Neuronal stem cell (in vitro differentiated cells): Measurements from ENCODE around the gene SORCS2.

Source experiments
- DNase-seq: peaks from one replicate; pipeline ENCODE4 v3.0.0-alpha.2; 2013; ENCODE audit warnings: low spot score
- H2AFZ ChIP-seq: one replicate; pipeline ENCODE4 v1.6.1; 2013; ENCODE audit warnings: mild to moderate bottlenecking, low read length, inconsistent platforms
- H2AK5ac ChIP-seq: 2 replicates; pipeline ENCODE4 v1.6.1; 2013; ENCODE audit warnings: low read depth, mild to moderate bottlenecking, inconsistent platforms, low read length, moderate library complexity, mixed read lengths
- H2BK120ac ChIP-seq: 2 replicates; pipeline ENCODE4 v1.6.1; 2013; ENCODE audit warnings: low read depth, mild to moderate bottlenecking, inconsistent platforms, low read length, moderate library complexity, mixed read lengths
- H2BK12ac ChIP-seq: one replicate; pipeline ENCODE4 v1.6.1; 2013; ENCODE audit warnings: low read length, inconsistent platforms
- H2BK15ac ChIP-seq: 2 replicates; pipeline ENCODE4 v1.6.1; 2013; ENCODE audit warnings: mild to moderate bottlenecking, low read length, inconsistent platforms, mixed read lengths
- H2BK5ac ChIP-seq: one replicate; pipeline ENCODE4 v1.6.1; 2013; ENCODE audit warnings: inconsistent platforms, mild to moderate bottlenecking, low read length, moderate library complexity
- H3K14ac ChIP-seq: one replicate; pipeline ENCODE4 v1.6.1; 2013; ENCODE audit warnings: low read length, inconsistent platforms
- H3K18ac ChIP-seq: 2 replicates; pipeline ENCODE4 v1.6.1; 2013; ENCODE audit warnings: low read length, inconsistent platforms
- H3K23ac ChIP-seq: 2 replicates; pipeline ENCODE4 v1.6.1; 2013; ENCODE audit warnings: low read depth, mild to moderate bottlenecking, mixed read lengths, low read length, inconsistent platforms; ENCODE audit not compliant: poor library complexity
- H3K27ac ChIP-seq: replicated peaks from 3 replicates; pipeline ENCODE4 v1.5.1; 2013; ENCODE audit warnings: low read length, inconsistent platforms
- H3K27me3 ChIP-seq, 3 experiments: 2 replicates each; pipeline ENCODE4 v1.6.1; 2013; ENCODE audit warnings: low read length in 3 of 3, mild to moderate bottlenecking in 2 of 3, inconsistent platforms in 1 of 3, low read depth in 1 of 3, mixed read lengths in 1 of 3, moderate library complexity in 1 of 3; ENCODE audit not compliant: control insufficient read depth in 3 of 3, insufficient read depth in 3 of 3
- H3K36me3 ChIP-seq, 2 donors: replicated peaks in 1 of 2; 2 replicates each; pipeline ENCODE4 v1.6.1; 2013; ENCODE audit warnings: low read length in 2 of 2; ENCODE audit not compliant: control insufficient read depth in 2 of 2, insufficient read depth in 2 of 2
- H3K4ac ChIP-seq: 2 replicates; pipeline ENCODE4 v1.6.1; 2013; ENCODE audit warnings: inconsistent platforms, mild to moderate bottlenecking, low read length, moderate library complexity
- H3K4me1 ChIP-seq, 2 donors: 1 replicate in 1 of 2; 2 replicates in 1 of 2; pipeline ENCODE4 v1.6.1; 2013; ENCODE audit warnings: low read length in 2 of 2, low read depth in 1 of 2; ENCODE audit not compliant: control insufficient read depth in 2 of 2, insufficient read depth in 1 of 2
- H3K4me2 ChIP-seq: one replicate; pipeline ENCODE4 v1.6.1; 2013; ENCODE audit warnings: mild to moderate bottlenecking, low read length, inconsistent platforms; ENCODE audit not compliant: insufficient read depth, poor library complexity, severe bottlenecking
- H3K4me3 ChIP-seq, 2 donors: 2 replicates each; pipeline ENCODE4 v1.5.1; 2013; ENCODE audit warnings: low read length in 2 of 2, mild to moderate bottlenecking in 2 of 2, inconsistent platforms in 1 of 2, moderate library complexity in 1 of 2
- H3K79me1 ChIP-seq: one replicate; pipeline ENCODE4 v1.6.1; 2013; ENCODE audit warnings: low read depth, mild to moderate bottlenecking, inconsistent platforms, low read length, moderate library complexity
- H3K9ac ChIP-seq: one replicate; pipeline ENCODE4 v1.6.1; 2013; ENCODE audit warnings: mild to moderate bottlenecking, low read depth, low read length, inconsistent platforms; ENCODE audit not compliant: poor library complexity
- H3K9me3 ChIP-seq, 2 donors: replicated peaks in 1 of 2; 2 replicates each; pipeline versions ENCODE3 to v1.6.1; 2013; ENCODE audit warnings: low read length in 2 of 2, mild to moderate bottlenecking in 2 of 2, inconsistent platforms in 1 of 2, low read depth in 1 of 2, mixed read lengths in 1 of 2, moderate library complexity in 1 of 2; ENCODE audit not compliant: control insufficient read depth in 2 of 2, insufficient read depth in 1 of 2
- H4K8ac ChIP-seq: one replicate; pipeline ENCODE4 v1.6.1; 2013; ENCODE audit warnings: low read depth, mild to moderate bottlenecking, inconsistent platforms, low read length, moderate library complexity
- H4K91ac ChIP-seq: one replicate; pipeline ENCODE4 v1.6.1; 2013; ENCODE audit warnings: low read length, low read depth, mild to moderate bottlenecking, inconsistent platforms; ENCODE audit not compliant: poor library complexity
- WGBS, 2 donors: extraction: QIAGEN DNeasy Blood & Tissue Kit; methylation state at CpG; one replicate each; pipeline ENCODE4 v1.1.7; 2013; ENCODE audit warnings: missing lambda C conversion rate in 2 of 2, mixed read lengths in 1 of 2; ENCODE audit not compliant: insufficient read length in 2 of 2, insufficient replicate concordance in 1 of 2; ENCODE audit errors: extremely low coverage in 2 of 2; 5-methylcytosine and 5-hydroxymethylcytosine counted together

Gene SORCS2

GRCh38 chr4:7390336-7390735, 198.0 kb downstream of the SORCS2 start:
- WGBS, 2 donors, result no CpG with 5 or more reads among the region's 13 CpGs

GRCh38 chr4:7390906-7391636, 198.7 kb downstream of the SORCS2 start:
- H3K36me3 ChIP-seq, result no peaks in the 10 kb centered on the region
- no peak overlapping the region for H2AFZ ChIP-seq
- H3K9ac ChIP-seq, result no peak overlapping the region
- H2BK120ac ChIP-seq, result no peak overlapping the region
- peak overlapping the region; percentile 13 for H3K18ac ChIP-seq
- H3K4me1 ChIP-seq, result peaks cover 0 to 19% of the 10 kb centered on the region in 2 donors
- H3K4me3 ChIP-seq, result no peak overlapping the region
- H3K27me3 ChIP-seq, result peaks cover 0 to 8% (median 0%) of the 10 kb centered on the region in 3 experiments
- H3K4me2 ChIP-seq, result no peak overlapping the region
- no peak overlapping the region for H2BK15ac ChIP-seq
- no peak overlapping the region for H2AK5ac ChIP-seq
- H3K23ac ChIP-seq, result peak overlapping the region; percentile 8
- peak overlapping the region; percentile 35 for H2BK5ac ChIP-seq
- H4K91ac ChIP-seq, result no peak overlapping the region
- no peak overlapping the region for H3K14ac ChIP-seq
- no peak for DNase-seq
- no peak overlapping the region for H3K27ac ChIP-seq
- H3K79me1 ChIP-seq, result peaks cover 3% of the 10 kb centered on the region
- WGBS, 2 donors, result no CpG with 5 or more reads among the region's 18 CpGs
- H3K9me3 ChIP-seq, result peaks cover 0 to 2% of the 10 kb centered on the region in 2 donors
- no peak overlapping the region for H3K4ac ChIP-seq
- no peak overlapping the region for H4K8ac ChIP-seq
- H2BK12ac ChIP-seq, result no peak overlapping the region

More at GRCh38 chr4:7390336-7390735, 198.0 kb downstream of the SORCS2 start:
- Histone ChIP-seq H2AFZ (no peak overlapping the region), H3K4me2 (no peak overlapping the region), H3K9ac (no peak overlapping the region), H3K23ac (no peak overlapping the region), H4K8ac (no peak overlapping the region), H3K18ac (no peak overlapping the region), H3K14ac (no peak overlapping the region), H2BK15ac (no peak overlapping the region), H3K4me1 (peaks cover 0 to 13% of the 10 kb centered on the region in 2 donors), H3K4ac (no peak overlapping the region), H4K91ac (no peak overlapping the region), H2AK5ac (no peak overlapping the region), H3K27me3 (peaks cover 0 to 8% (median 0%) of the 10 kb centered on the region in 3 experiments), H2BK120ac (no peak overlapping the region), H2BK12ac (no peak overlapping the region), H3K36me3 (no peaks in the 10 kb centered on the region), H3K4me3 (no peak overlapping the region), H3K9me3 (peaks cover 0 to 2% of the 10 kb centered on the region in 2 donors), H3K79me1 (peaks cover 3% of the 10 kb centered on the region), H3K27ac (no peak overlapping the region), H2BK5ac (no peak overlapping the region)
- no peak for DNase-seq

DNA sequence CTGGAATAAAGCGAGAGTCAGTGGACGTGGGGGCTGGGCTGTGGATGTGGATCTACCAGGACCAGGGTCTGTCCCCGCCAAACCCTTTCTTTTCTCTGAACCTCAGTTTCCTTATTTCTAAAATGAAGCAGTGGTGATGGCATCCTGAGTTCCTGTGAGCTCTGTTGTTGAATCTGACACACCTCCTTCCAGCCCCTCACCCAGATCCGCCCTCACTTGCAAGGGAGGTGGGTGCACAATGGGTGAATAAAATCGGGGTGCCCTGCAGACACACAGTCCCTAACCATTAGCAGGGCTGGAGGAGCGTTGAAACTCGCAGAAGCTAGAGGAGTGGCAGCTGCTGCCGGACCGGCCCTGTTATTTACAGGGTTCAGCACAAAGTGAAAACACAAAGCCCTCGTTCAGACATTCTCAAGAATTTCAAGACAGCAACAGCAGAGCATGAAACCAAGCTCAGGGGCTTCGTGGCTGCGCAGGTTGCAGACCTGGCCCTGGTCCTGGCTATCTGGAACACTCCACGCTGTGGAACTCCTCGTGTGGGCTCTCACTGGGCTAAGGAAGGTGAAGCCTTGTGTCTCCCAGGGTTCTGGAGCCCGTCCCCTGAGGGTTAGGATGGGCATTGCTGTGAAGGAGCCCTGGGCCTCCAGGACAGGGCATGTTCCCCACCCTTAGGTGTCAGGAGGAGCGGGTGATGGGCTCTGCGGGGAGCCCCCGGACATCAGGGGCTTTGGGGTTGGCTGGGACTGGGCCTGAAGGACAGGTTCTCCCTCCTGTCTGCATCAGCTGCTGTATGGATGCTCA, 199.5 kb downstream of the SORCS2 start:
- H3K79me1 ChIP-seq, result peaks cover 3% of the 10 kb centered on the region
- H3K4me1 ChIP-seq, result peaks cover 0 to 21% of the 10 kb centered on the region in 2 donors
- no peak overlapping the region for H4K91ac ChIP-seq
- H3K27ac ChIP-seq, result no peak overlapping the region
- H3K9me3 ChIP-seq, result peaks cover 0 to 2% of the 10 kb centered on the region in 2 donors
- no peak overlapping the region for H2AFZ ChIP-seq
- H3K27me3 ChIP-seq, result peaks cover 0 to 8% (median 0%) of the 10 kb centered on the region in 3 experiments
- H3K23ac ChIP-seq, result no peak overlapping the region
- H3K18ac ChIP-seq, result peak overlapping the region; percentile 50
- no CpG with 5 or more reads among the region's 18 CpGs for WGBS, 2 donors
- H2BK12ac ChIP-seq, result no peak overlapping the region
- H3K4ac ChIP-seq, result no peak overlapping the region
- H2BK120ac ChIP-seq, result no peak overlapping the region
- H2BK5ac ChIP-seq, result no peak overlapping the region
- H3K9ac ChIP-seq, result no peak overlapping the region
- no peak overlapping the region for H4K8ac ChIP-seq
- DNase-seq, result no peak
- no peak overlapping the region for H2BK15ac ChIP-seq
- H3K14ac ChIP-seq, result no peak overlapping the region
- no peak overlapping the region for H3K4me2 ChIP-seq
- H3K36me3 ChIP-seq, result no peaks in the 10 kb centered on the region
- no peak overlapping the region for H3K4me3 ChIP-seq
- peak overlapping the region; percentile 68 for H2AK5ac ChIP-seq
